IPS-NIHi11 (cell line): ENCODE data around the gene UFSP2.

ENCODE experiments used
- DNase-seq: peaks from one replicate; pipeline ENCODE4 v3.0.0; 2012; ENCODE audit warnings: mixed read lengths, low spot score

UFSP2 gene

GRCh38 chr4:185425647-185426352 is at the start of gene UFSP2:
Gene UFSP2 (minus strand): TSS chr4:185425964. CDS start chr4:185425868, 96 bp downstream.
- DNase-seq, result peak; percentile 90

- no peak for DNase-seq
These were observed 47.5 kb upstream of the UFSP2 start for GRCh38 chr4:185473247-185473646.

- DNase-seq, result no peak
These were observed 46.4 kb upstream of the UFSP2 start for GRCh38 chr4:185472103-185472542.

GRCh38 chr4:185471235-185472102 is 45.7 kb upstream of the UFSP2 start, which contains the start of gene CCDC110:
Gene CCDC110 (minus strand): TSS chr4:185471733. CDS start chr4:185471683, 50 bp downstream.
- DNase-seq, result peak; percentile 99

- no peak for DNase-seq
These were observed 44.9 kb upstream of the UFSP2 start for GRCh38 chr4:185470501-185471195.

GRCh38 chr4:185469580-185470154 is 43.9 kb upstream of the UFSP2 start:
- DNase-seq, result no peak

- DNase-seq, result no peak
These were observed 43.2 kb upstream of the UFSP2 start for GRCh38 chr4:185468999-185469398.

- no peak for DNase-seq
These were observed 42.2 kb upstream of the UFSP2 start for GRCh38 chr4:185467991-185468390.

GRCh38 chr4:185467101-185467500 is 41.3 kb upstream of the UFSP2 start:
- DNase-seq, result no peak

GRCh38 chr4:185465707-185466106 is 39.9 kb upstream of the UFSP2 start:
- DNase-seq, result no peak

- DNase-seq, result no peak
These were observed 39.1 kb upstream of the UFSP2 start for GRCh38 chr4:185464887-185465286.

GRCh38 chr4:185464183-185464582 is 38.4 kb upstream of the UFSP2 start:
- peak; percentile 47 for DNase-seq

GRCh38 chr4:185463541-185463940 is 37.8 kb upstream of the UFSP2 start:
- no peak for DNase-seq

- DNase-seq, result no peak
These were observed 35.8 kb upstream of the UFSP2 start for GRCh38 chr4:185461565-185461964.

- DNase-seq, result peak; percentile 17
These were observed 31.4 kb upstream of the UFSP2 start for GRCh38 chr4:185457136-185457535.

- no peak for DNase-seq
These were observed 30.4 kb upstream of the UFSP2 start for GRCh38 chr4:185456131-185456530.

GRCh38 chr4:185445209-185445608 is 19.4 kb upstream of the UFSP2 start:
- DNase-seq, result no peak

- DNase-seq, result no peak
These were observed 15.7 kb upstream of the UFSP2 start for GRCh38 chr4:185441479-185441878.

GRCh38 chr4:185437809-185438208 is 12.0 kb upstream of the UFSP2 start:
- DNase-seq, result no peak

GRCh38 chr4:185435466-185435865 is 9.7 kb upstream of the UFSP2 start:
- no peak for DNase-seq

GRCh38 chr4:185429660-185430059 is 3.9 kb upstream of the UFSP2 start:
- DNase-seq, result no peak
